HUES64 (cell line): ENCODE results near the gene MAGI1.

Experiments
- H3K27ac ChIP-seq: 2 replicates; pipeline ENCODE4 v1.7.0; 2013; ENCODE audit warnings: low read depth, low read length, inconsistent platforms
- H3K27me3 ChIP-seq: 2 replicates; pipeline ENCODE4 v1.6.1; 2013; ENCODE audit warnings: mild to moderate bottlenecking, low read length; ENCODE audit not compliant: insufficient read depth
- H3K36me3 ChIP-seq: 2 replicates; pipeline ENCODE4 v1.6.1; 2013; ENCODE audit warnings: mild to moderate bottlenecking, low read length; ENCODE audit not compliant: insufficient read depth
- H3K4me1 ChIP-seq: 2 replicates; pipeline ENCODE4 v1.6.1; 2013; ENCODE audit warnings: mild to moderate bottlenecking, low read length, moderate library complexity; ENCODE audit not compliant: insufficient read depth
- H3K4me3 ChIP-seq: 2 replicates; pipeline ENCODE4 v1.5.1; 2013; ENCODE audit warnings: mild to moderate bottlenecking, low read length, moderate library complexity
- H3K9ac ChIP-seq: 2 replicates; pipeline ENCODE4 v1.6.1; 2013; ENCODE audit warnings: mild to moderate bottlenecking, low read depth, low read length
- H3K9me3 ChIP-seq: 2 replicates; pipeline ENCODE4 v1.6.1; 2013; ENCODE audit warnings: low read depth, low read length; ENCODE audit not compliant: insufficient read depth
- WGBS: fragments of 150-250, 120-280 bp; methylation state at CpG from one replicate; pipeline ENCODE4 v1.1.7; 2013; ENCODE audit warnings: missing lambda C conversion rate; 5-methylcytosine and 5-hydroxymethylcytosine counted together

The MAGI1 gene

DNA sequence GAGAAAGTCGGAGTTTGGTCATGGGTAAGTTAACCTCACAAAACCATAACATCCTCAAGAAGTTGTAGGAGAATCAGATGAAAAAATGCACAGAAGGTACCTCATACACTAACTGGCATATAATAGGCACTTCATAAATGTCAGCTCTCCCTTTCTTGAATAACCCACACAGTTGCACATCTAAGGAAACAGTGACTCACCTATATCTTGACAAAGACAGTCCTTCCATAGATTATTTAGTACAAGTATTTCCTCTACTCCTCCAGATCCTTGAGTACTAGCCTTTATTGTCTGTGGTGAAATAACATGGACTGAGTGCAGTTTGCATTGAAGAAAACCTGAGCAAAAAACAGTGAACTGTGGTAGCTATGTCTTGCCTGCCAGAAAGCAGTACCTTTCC is 46.6 kb downstream of the MAGI1 start:
- no peaks in the 10 kb centered on the region for H3K27me3 ChIP-seq
- peaks cover 21% of the 10 kb centered on the region for H3K4me1 ChIP-seq
- no peak overlapping the region for H3K9ac ChIP-seq
- no peaks in the 10 kb centered on the region for H3K9me3 ChIP-seq
- no peaks in the 10 kb centered on the region for H3K36me3 ChIP-seq
- no peak overlapping the region for H3K4me3 ChIP-seq
- WGBS: no CpG with 5 or more reads among the region's 1 CpG
- H3K27ac ChIP-seq: no peak overlapping the region

DNA sequence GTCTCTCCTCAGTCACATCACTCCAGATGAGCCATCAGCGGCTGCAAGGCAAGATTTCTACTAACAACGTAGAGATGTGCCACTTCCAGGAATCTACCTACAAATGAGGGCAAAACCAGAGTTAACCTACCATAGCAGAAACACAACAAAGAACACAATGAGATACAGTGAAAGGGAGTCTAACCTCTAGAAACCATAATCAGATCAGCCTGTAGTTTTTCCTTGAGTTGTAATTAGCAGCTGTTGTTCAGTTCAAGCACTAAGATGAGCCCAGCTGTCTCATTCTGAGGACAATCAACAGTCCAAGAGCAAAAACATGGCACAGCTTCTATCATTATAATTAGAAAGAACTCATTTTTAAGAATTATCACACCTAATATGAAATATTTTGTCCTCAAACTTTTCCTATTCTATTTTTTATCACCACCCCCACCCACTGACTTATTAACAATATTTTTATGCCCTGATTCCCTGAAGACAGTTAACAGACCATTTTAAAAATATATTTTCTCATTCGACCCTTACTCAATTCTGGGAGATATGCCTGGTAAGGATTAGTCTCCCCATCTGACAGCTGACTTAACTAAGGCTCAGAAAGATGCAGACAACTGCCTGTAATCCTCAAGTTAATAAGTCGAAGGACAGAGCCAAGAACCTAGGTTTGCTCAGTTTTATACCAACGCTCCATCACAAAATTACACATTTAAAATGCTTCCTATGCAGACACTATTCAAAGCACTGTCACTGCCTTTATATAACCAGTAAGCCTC is 50.1 kb downstream of the MAGI1 start:
- H3K9ac ChIP-seq: no peak overlapping the region
- WGBS: 93% methylated on average over 5 of the region's 5 CpGs
- no peaks in the 10 kb centered on the region for H3K27me3 ChIP-seq
- no peaks in the 10 kb centered on the region for H3K36me3 ChIP-seq
- H3K4me3 ChIP-seq: no peak overlapping the region
- peaks cover 8% of the 10 kb centered on the region for H3K4me1 ChIP-seq
- no peak overlapping the region for H3K27ac ChIP-seq
- no peaks in the 10 kb centered on the region for H3K9me3 ChIP-seq

DNA sequence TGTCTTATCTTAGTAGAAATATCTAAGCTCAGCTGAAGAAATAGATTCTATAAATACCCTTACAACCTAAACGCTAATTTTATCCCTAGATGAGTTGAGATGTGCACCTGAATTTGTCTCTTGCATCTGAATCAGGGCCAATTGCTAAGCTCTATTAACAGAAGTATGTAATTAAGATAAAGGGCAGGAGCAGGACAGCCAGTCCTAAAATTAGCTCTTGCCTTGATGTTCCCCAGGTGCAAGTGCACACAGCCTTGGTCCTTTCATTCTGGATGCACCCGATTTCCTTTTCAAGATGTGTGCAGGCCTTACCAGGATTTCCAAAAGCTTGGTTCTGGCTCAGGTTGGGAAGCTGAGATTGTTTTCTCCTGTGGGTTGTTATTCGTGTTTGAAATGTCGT is 52.4 kb downstream of the MAGI1 start:
- no peak overlapping the region for H3K4me3 ChIP-seq
- no peaks in the 10 kb centered on the region for H3K27me3 ChIP-seq
- H3K9me3 ChIP-seq: no peaks in the 10 kb centered on the region
- peaks cover 8% of the 10 kb centered on the region for H3K4me1 ChIP-seq
- H3K36me3 ChIP-seq: no peaks in the 10 kb centered on the region
- 95% methylated on average over 4 of the region's 4 CpGs for WGBS
- no peak overlapping the region for H3K27ac ChIP-seq
- no peak overlapping the region for H3K9ac ChIP-seq

GRCh38 chr3:65984975-65985374 is 53.7 kb downstream of the MAGI1 start:
- no peaks in the 10 kb centered on the region for H3K9me3 ChIP-seq
- no peak overlapping the region for H3K4me3 ChIP-seq
- no peak overlapping the region for H3K27ac ChIP-seq
- no peaks in the 10 kb centered on the region for H3K27me3 ChIP-seq
- H3K36me3 ChIP-seq: no peaks in the 10 kb centered on the region
- WGBS: 87% methylated on average over 1 of the region's 1 CpG
- H3K4me1 ChIP-seq: peaks cover 8% of the 10 kb centered on the region
- H3K9ac ChIP-seq: no peak overlapping the region

GRCh38 chr3:65983100-65983499 is 55.6 kb downstream of the MAGI1 start:
- Histone ChIP-seq H3K27me3 (no peaks in the 10 kb centered on the region), H3K9me3 (no peaks in the 10 kb centered on the region), H3K4me1 (peaks cover 16% of the 10 kb centered on the region), H3K36me3 (no peaks in the 10 kb centered on the region), H3K27ac (no peak overlapping the region), H3K4me3 (no peak overlapping the region), H3K9ac (no peak overlapping the region)
- WGBS: 93% methylated on average over 1 of the region's 1 CpG

GRCh38 chr3:65979731-65980130 is 59.0 kb downstream of the MAGI1 start:
- H3K27me3 ChIP-seq: no peaks in the 10 kb centered on the region
- no peak overlapping the region for H3K27ac ChIP-seq
- H3K36me3 ChIP-seq: no peaks in the 10 kb centered on the region
- 90% methylated on average over 4 of the region's 4 CpGs for WGBS
- H3K9me3 ChIP-seq: no peaks in the 10 kb centered on the region
- H3K4me3 ChIP-seq: no peak overlapping the region
- peaks cover 8% of the 10 kb centered on the region for H3K4me1 ChIP-seq
- no peak overlapping the region for H3K9ac ChIP-seq

DNA sequence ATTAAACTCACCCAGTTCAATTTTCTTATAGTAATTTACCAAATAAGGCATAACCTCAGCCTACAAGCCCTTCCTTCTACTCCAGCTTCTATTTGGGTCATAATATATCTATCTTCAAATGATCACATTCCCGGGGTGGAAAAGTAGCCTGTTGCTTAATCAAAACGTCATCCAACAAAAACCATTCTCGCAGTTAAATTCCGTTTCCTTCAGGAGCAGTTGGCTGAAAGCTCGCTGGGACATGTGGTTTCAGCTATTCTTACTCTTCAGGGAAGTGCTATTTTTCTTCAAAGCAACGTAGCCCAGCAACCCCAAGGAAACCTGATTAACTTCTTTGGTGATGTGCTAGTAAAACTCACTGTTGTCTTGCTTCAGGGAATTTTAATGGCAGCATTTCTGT is 59.6 kb downstream of the MAGI1 start:
- WGBS: 74% methylated on average over 6 of the region's 6 CpGs
- Histone ChIP-seq H3K4me3 (no peak overlapping the region), H3K4me1 (peaks cover 8% of the 10 kb centered on the region), H3K27ac (no peak overlapping the region), H3K9ac (no peak overlapping the region), H3K27me3 (no peaks in the 10 kb centered on the region), H3K36me3 (0 out of 2 replicates have a peak, but pooled peaks cover 3% of the 10 kb centered on the region), H3K9me3 (peaks cover 3% of the 10 kb centered on the region; the same call in 1 of the 2 replicates)

DNA sequence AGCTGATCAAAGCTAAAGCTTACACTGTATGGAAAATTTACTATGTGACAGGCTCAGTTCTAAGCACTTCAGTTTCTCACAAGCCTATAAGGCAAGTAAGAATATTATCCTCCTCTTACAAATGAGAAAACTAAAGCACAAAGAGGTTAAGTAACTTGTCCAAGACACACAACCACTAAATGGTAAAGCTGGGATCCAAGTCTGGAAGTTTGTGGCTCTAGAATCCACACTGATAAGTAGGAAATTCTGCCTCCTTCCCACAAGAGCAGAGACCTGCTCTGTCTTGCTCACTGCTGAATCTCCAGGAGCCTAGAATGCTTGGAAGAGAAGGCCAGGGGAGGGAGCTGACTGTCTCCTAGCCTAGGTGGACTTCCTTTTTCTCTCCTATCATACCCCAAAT is 60.6 kb downstream of the MAGI1 start:
- Histone ChIP-seq H3K9ac (no peak overlapping the region), H3K27me3 (no peaks in the 10 kb centered on the region), H3K4me1 (peaks cover 8% of the 10 kb centered on the region), H3K4me3 (no peak overlapping the region), H3K9me3 (peaks cover 3% of the 10 kb centered on the region; the same call in 1 of the 2 replicates), H3K36me3 (0 out of 2 replicates have a peak, but pooled peaks cover 3% of the 10 kb centered on the region), H3K27ac (no peak overlapping the region)

- peaks cover 17% of the 10 kb centered on the region for H3K4me1 ChIP-seq
- WGBS: 93% methylated on average over 2 of the region's 3 CpGs
- no peak overlapping the region for H3K4me3 ChIP-seq
- peaks cover 3% of the 10 kb centered on the region; the same call in 1 of the 2 replicates for H3K9me3 ChIP-seq
- H3K36me3 ChIP-seq: 0 out of 2 replicates have a peak, but pooled peaks cover 3% of the 10 kb centered on the region
- H3K27me3 ChIP-seq: no peaks in the 10 kb centered on the region
- H3K27ac ChIP-seq: no peak overlapping the region
- H3K9ac ChIP-seq: no peak overlapping the region
Observed at GRCh38 chr3:65975032-65975431, 63.7 kb downstream of the MAGI1 start.

DNA sequence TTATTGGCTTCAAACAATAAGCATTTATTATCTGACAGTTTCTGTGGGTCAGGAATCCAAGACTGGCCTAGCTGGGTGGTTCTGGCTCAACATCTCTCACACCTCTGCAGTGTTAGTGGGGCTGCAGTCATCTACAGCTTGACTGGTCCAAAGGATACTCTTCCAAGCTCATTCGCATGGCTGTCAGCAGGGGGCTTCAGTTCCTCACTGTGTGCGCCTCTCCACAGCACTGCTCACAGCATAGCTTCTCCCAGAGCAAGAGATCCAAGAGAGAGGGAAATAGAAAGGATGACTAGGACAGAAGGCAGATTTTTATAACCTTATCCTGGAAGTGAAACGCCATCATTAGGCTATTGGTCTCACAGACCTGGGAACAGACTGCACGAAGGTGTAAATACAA is 64.2 kb downstream of the MAGI1 start:
- 0 out of 2 replicates have a peak, but pooled peaks cover 3% of the 10 kb centered on the region for H3K36me3 ChIP-seq
- no peak overlapping the region for H3K4me3 ChIP-seq
- H3K4me1 ChIP-seq: peaks cover 18% of the 10 kb centered on the region
- H3K27me3 ChIP-seq: no peaks in the 10 kb centered on the region
- 96% methylated on average over 4 of the region's 4 CpGs for WGBS
- no peak overlapping the region for H3K9ac ChIP-seq
- H3K9me3 ChIP-seq: peaks cover 3% of the 10 kb centered on the region; the same call in 1 of the 2 replicates
- H3K27ac ChIP-seq: no peak overlapping the region

DNA sequence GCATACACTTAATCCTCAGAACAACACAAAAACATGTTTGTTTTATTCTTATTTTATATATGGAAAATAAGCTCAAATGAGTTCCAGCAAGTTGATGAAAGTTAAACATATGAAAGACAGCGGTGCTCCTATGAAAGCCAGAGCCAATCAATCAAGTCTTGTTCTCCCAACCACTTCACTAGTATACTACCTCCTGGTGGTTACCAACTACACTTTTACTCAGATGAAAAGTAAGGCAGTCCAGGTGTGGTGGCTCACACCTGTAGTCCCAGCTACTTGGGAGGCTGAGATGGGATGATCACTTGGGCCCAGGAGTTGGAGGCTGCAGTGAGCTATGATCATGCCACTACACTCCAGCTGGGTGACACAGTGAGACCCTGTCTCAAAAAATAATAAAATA is 66.0 kb downstream of the MAGI1 start:
- Histone ChIP-seq H3K27me3 (no peaks in the 10 kb centered on the region), H3K4me1 (peaks cover 21% of the 10 kb centered on the region; the same call in 1 of the 2 replicates), H3K9me3 (peaks cover 3% of the 10 kb centered on the region; the same call in 1 of the 2 replicates), H3K36me3 (0 out of 2 replicates have a peak, but pooled peaks cover 3% of the 10 kb centered on the region), H3K4me3 (no peak overlapping the region), H3K27ac (no peak overlapping the region), H3K9ac (no peak overlapping the region)
- 100% methylated on average over 1 of the region's 1 CpG for WGBS
